SK-N-SH (cell line): Measurements from ENCODE around the gene ZXDC. TPM values are rescaled to one million over a fixed set of nuclear protein-coding genes. Genes with fewer than 3 reads are reported as not detected.

Experiments
- CTCF ChIA-PET: fragments of 300-600, 350-600 bp; formaldehyde crosslinking; extraction: SDS; loops from one replicate; lab custom pipeline; 2021; lab: Yijun Ruan, JAX
- POLR2A ChIA-PET: fragments of 350-600 bp; sonication (Branson Sonifier 250); formaldehyde crosslinking; extraction: SDS; loops from one replicate; lab custom pipeline; 2020; ENCODE audit warnings: antibody characterized with exemption, inconsistent platforms; lab: Yijun Ruan, JAX
- DNase-seq: peaks from one replicate; pipeline ENCODE4 v3.0.0; 2012
- H2AFZ ChIP-seq: fragments of 200-600 bp; sonication (generic); 2 replicates; pipeline ENCODE4 v1.8.1; 2016; ENCODE audit warnings: antibody characterized with exemption, mild to moderate bottlenecking, low read depth
- H3F3A ChIP-seq: fragments of 200-600 bp; sonication (generic); replicated peaks from 2 replicates; pipeline ENCODE3; 2016; ENCODE audit warnings: antibody characterized with exemption, mild to moderate bottlenecking; ENCODE audit not compliant: insufficient read depth
- H3K27ac ChIP-seq, 2 experiments: fragments of 200-500 bp in 1 of 2; fragments of 200-600 bp in 1 of 2; sonication (Bioruptor generic) in 1 of 2; sonication (generic), shearing (Covaris generic) in 1 of 2; 2 replicates each; pipeline versions ENCODE4 v1.5.1 to v1.6.1; 2014 to 2016; ENCODE audit warnings: low read depth in 2 of 2, inconsistent platforms in 1 of 2, low read length in 1 of 2, mild to moderate bottlenecking in 1 of 2, mixed read lengths in 1 of 2
- H3K27me3 ChIP-seq: fragments of 200-600 bp; sonication (generic), shearing (Covaris generic); 2 replicates; pipeline ENCODE4 v1.6.1; 2016; ENCODE audit warnings: mixed run types; ENCODE audit not compliant: insufficient read depth
- H3K36me3 ChIP-seq, 2 experiments: fragments of 200-500 bp in 1 of 2; fragments of 200-600 bp in 1 of 2; sonication (Bioruptor generic) in 1 of 2; sonication (generic) in 1 of 2; replicated peaks in 1 of 2; 2 replicates each; pipeline versions ENCODE3 to v1.5.1; 2014 to 2016; ENCODE audit warnings: low read length in 1 of 2, mild to moderate bottlenecking in 1 of 2; ENCODE audit not compliant: insufficient read depth in 2 of 2, control insufficient read depth in 1 of 2
- H3K4me1 ChIP-seq, 2 experiments: fragments of 200-500 bp in 1 of 2; fragments of 200-600 bp in 1 of 2; sonication (Bioruptor generic) in 1 of 2; sonication (generic), shearing (Covaris generic) in 1 of 2; 2 replicates each; pipeline versions ENCODE4 v1.5.1 to v1.6.1; 2014 to 2016; ENCODE audit warnings: low read depth in 1 of 2, low read length in 1 of 2, mixed run types in 1 of 2; ENCODE audit not compliant: insufficient read depth in 2 of 2, control insufficient read depth in 1 of 2
- H3K4me2 ChIP-seq: fragments of 200-600 bp; sonication (generic), shearing (Covaris generic); 2 replicates; pipeline ENCODE4 v1.6.1; 2017; ENCODE audit warnings: mixed run types
- H3K4me3 ChIP-seq, 2 experiments: fragments of 200-500 bp in 1 of 2; fragments of 200-600 bp in 1 of 2; sonication (Bioruptor generic) in 1 of 2; sonication (generic), shearing (Covaris generic) in 1 of 2; 2 replicates each; pipeline versions ENCODE4 v1.5.1 to v1.8.1; 2014 to 2016; ENCODE audit warnings: low read depth in 2 of 2, inconsistent platforms in 1 of 2, low read length in 1 of 2, mild to moderate bottlenecking in 1 of 2, mixed read lengths in 1 of 2, moderate library complexity in 1 of 2
- H3K79me2 ChIP-seq: fragments of 200-600 bp; sonication (generic); 2 replicates; pipeline ENCODE4 v1.8.1; 2017; ENCODE audit warnings: mild to moderate bottlenecking; ENCODE audit not compliant: insufficient read depth
- H3K9ac ChIP-seq: fragments of 200-600 bp; sonication (generic); 2 replicates; pipeline ENCODE4 v1.6.1; 2017; ENCODE audit warnings: mixed run types
- H3K9me2 ChIP-seq: fragments of 200-600 bp; sonication (generic); 2 replicates; pipeline ENCODE4 v1.6.1; 2017; ENCODE audit warnings: mixed run types
- H3K9me3 ChIP-seq: fragments of 200-600 bp; sonication (generic); 2 replicates; pipeline ENCODE4 v1.6.1; 2017; ENCODE audit warnings: mixed run types, mild to moderate bottlenecking, moderate library complexity
- H4K20me1 ChIP-seq: fragments of 200-600 bp; sonication (generic); 2 replicates; pipeline ENCODE4 v1.6.1; 2017; ENCODE audit warnings: mild to moderate bottlenecking, mixed run types; ENCODE audit not compliant: insufficient read depth
- ELF1 ChIP-seq: IDR thresholded peaks from 2 replicates; pipeline ENCODE4 v1.4.0; 2012
- EP300 ChIP-seq, 2 experiments: IDR thresholded peaks; 2 replicates each; pipeline versions ENCODE4 v1.4.0 to v1.6.1; 2012; ENCODE audit warnings: borderline replicate concordance in 1 of 2, low read depth in 1 of 2, low read length in 1 of 2
- FOSL2 ChIP-seq: IDR thresholded peaks from 2 replicates; pipeline ENCODE4 v1.4.0; 2012; ENCODE audit warnings: low read depth, mild to moderate bottlenecking, moderate library complexity, borderline replicate concordance
- FOXJ3 ChIP-seq: sonication (generic); formaldehyde crosslinking; IDR thresholded peaks from 2 replicates; pipeline ENCODE4 v1.5.1; 2020; ENCODE audit warnings: mild to moderate bottlenecking, missing genetic modification reagents
- FOXM1 ChIP-seq: IDR thresholded peaks from 2 replicates; pipeline ENCODE4 v1.4.0; 2012; ENCODE audit warnings: low read depth, mild to moderate bottlenecking
- GABPA ChIP-seq: IDR thresholded peaks from 2 replicates; pipeline ENCODE4 v1.4.0; 2012; ENCODE audit warnings: low read depth, mild to moderate bottlenecking
- JUND ChIP-seq: IDR thresholded peaks from 2 replicates; pipeline ENCODE4 v1.4.0; 2012
- MEF2A ChIP-seq: IDR thresholded peaks from 2 replicates; pipeline ENCODE4 v1.4.0; 2012; ENCODE audit warnings: low read depth, borderline replicate concordance
- NFIC ChIP-seq: IDR thresholded peaks from 2 replicates; pipeline ENCODE4 v1.4.0; 2012; ENCODE audit warnings: borderline replicate concordance
- RAD21 ChIP-seq: IDR thresholded peaks from 2 replicates; pipeline ENCODE4 v1.6.1; 2012; ENCODE audit warnings: mild to moderate bottlenecking, low read length
- RCOR1 ChIP-seq: fragments of 150-350 bp; IDR thresholded peaks from 2 replicates; pipeline ENCODE4 v1.6.1; 2017; ENCODE audit warnings: antibody characterized with exemption, low read length
- RFX5 ChIP-seq: IDR thresholded peaks from 2 replicates; pipeline ENCODE4 v1.6.1; 2012; ENCODE audit warnings: mild to moderate bottlenecking, improper control_type of control experiment, low read length
- SIN3A ChIP-seq: IDR thresholded peaks from 2 replicates; pipeline ENCODE4 v1.6.1; 2012; ENCODE audit warnings: low read depth, mild to moderate bottlenecking, low read length, moderate library complexity, borderline replicate concordance
- TCF12 ChIP-seq: IDR thresholded peaks from 2 replicates; pipeline ENCODE4 v1.4.0; 2012
- TEAD4 ChIP-seq: IDR thresholded peaks from 2 replicates; pipeline ENCODE4 v1.4.0; 2012; ENCODE audit warnings: mild to moderate bottlenecking, borderline replicate concordance; ENCODE audit not compliant: insufficient read depth
- YY1 ChIP-seq: IDR thresholded peaks from 2 replicates; pipeline ENCODE4 v1.4.0; 2012; ENCODE audit warnings: low read depth, mild to moderate bottlenecking
- WGBS: methylation state at CpG from one replicate; pipeline ENCODE4 v1.1.6; 2017; ENCODE audit warnings: low lambda C conversion rate; 5-methylcytosine and 5-hydroxymethylcytosine counted together
- polyA plus RNA-seq, 3 experiments: library from polyadenylated mRNA; depleted of rRNA; stranded (reverse); fragments of >200 nt; gene quantifications; 2 replicates each; pipeline ENCODE4 v1.2.3, GENCODE V29; 2012
- TF ChIP-seq, protein P1 (sequence below): fragments of 200-600 bp; sonication (generic); IDR thresholded peaks from 2 replicates; pipeline ENCODE4 v1.6.1; 2017; ENCODE audit warnings: antibody characterized with exemption, mild to moderate bottlenecking, moderate library complexity
- TF ChIP-seq, protein P2 (sequence below): IDR thresholded peaks from 2 replicates; pipeline ENCODE4 v1.4.0; 2012; ENCODE audit warnings: low read depth, borderline replicate concordance
- TF ChIP-seq, protein P3 (sequence below): IDR thresholded peaks from 2 replicates; pipeline ENCODE4; 2012
- TF ChIP-seq, protein P4 (sequence below): fragments of 150-350 bp; IDR thresholded peaks from 2 replicates; pipeline ENCODE4 v1.6.1; 2017; ENCODE audit warnings: antibody characterized with exemption, low read length, low read depth, borderline replicate concordance
- TF ChIP-seq, protein P5 (sequence below): fragments of 150-350 bp; IDR thresholded peaks from 2 replicates; pipeline ENCODE4 v1.6.1; 2016; ENCODE audit warnings: mild to moderate bottlenecking, low read depth, low read length

ZXDC gene
- polyA plus RNA-seq, 1 of the 3 experiments (the other 2 are of a cell fraction), result 8.5 TPM

DNA sequence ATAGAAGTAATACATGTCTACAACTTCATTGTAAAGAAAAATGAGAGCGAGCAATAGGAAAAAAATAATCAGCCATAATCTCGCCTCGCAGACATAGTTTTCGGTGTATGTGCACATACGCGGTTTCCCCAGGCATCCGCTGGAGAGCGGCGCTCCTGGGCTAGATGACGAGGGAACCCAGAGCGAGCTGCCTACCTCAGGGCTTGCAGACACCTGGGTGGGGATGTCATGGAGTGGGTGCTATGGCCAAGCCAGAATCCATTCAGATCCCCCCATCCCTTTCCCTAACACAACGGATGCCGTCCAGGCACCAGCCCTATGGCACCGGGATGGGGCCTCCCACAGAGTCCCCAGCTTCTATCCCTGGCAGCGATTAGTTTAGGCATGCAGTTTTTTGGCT, 85.5 kb downstream of the ZXDC start:
- H3K9me3 ChIP-seq, result no peaks in the 10 kb centered on the region
- no peaks in the 10 kb centered on the region for H4K20me1 ChIP-seq
- no peak overlapping the region for H3K4me2 ChIP-seq
- H3K4me3 ChIP-seq, result no peak overlapping the region
- CTCF ChIA-PET, result interaction anchor here (0.9 to 7.1 kb wide), 21 partner anchors 9 to 266 kb away, joined by 3 to 79 read pairs (median 4); partner anchors contain the start of gene ZXDC
- DNase-seq, result no peak
- no peaks in the 10 kb centered on the region for H3F3A ChIP-seq
- H3K27me3 ChIP-seq, result no peaks in the 10 kb centered on the region
- no peak overlapping the region for H3K9ac ChIP-seq
- H3K4me1 ChIP-seq, result peaks cover 0 to 25% of the 10 kb centered on the region in 2 experiments; a peak in 2 of 4 replicates
- WGBS, result 80% methylated on average over 15 of the region's 15 CpGs
- POLR2A ChIA-PET, result no interaction called here
- TF ChIP-seq RFX5 (no peak), GABPA (no peak), EP300 (IDR thresholded peaks at IDR 0.05; ENCODE audit: borderline replicate concordance in 1 of 2, low read depth in 1 of 2, low read length in 1 of 2) (no peak), RAD21 (no peak), ELF1 (no peak), TEAD4 (no peak), RCOR1 (no peak), NFIC (no peak), FOXM1 (no peak), JUND (no peak), SIN3A (no peak)
- TF ChIP-seq, protein P1, sequence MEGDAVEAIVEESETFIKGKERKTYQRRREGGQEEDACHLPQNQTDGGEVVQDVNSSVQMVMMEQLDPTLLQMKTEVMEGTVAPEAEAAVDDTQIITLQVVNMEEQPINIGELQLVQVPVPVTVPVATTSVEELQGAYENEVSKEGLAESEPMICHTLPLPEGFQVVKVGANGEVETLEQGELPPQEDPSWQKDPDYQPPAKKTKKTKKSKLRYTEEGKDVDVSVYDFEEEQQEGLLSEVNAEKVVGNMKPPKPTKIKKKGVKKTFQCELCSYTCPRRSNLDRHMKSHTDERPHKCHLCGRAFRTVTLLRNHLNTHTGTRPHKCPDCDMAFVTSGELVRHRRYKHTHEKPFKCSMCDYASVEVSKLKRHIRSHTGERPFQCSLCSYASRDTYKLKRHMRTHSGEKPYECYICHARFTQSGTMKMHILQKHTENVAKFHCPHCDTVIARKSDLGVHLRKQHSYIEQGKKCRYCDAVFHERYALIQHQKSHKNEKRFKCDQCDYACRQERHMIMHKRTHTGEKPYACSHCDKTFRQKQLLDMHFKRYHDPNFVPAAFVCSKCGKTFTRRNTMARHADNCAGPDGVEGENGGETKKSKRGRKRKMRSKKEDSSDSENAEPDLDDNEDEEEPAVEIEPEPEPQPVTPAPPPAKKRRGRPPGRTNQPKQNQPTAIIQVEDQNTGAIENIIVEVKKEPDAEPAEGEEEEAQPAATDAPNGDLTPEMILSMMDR, result no peak
- TF ChIP-seq, protein P2, sequence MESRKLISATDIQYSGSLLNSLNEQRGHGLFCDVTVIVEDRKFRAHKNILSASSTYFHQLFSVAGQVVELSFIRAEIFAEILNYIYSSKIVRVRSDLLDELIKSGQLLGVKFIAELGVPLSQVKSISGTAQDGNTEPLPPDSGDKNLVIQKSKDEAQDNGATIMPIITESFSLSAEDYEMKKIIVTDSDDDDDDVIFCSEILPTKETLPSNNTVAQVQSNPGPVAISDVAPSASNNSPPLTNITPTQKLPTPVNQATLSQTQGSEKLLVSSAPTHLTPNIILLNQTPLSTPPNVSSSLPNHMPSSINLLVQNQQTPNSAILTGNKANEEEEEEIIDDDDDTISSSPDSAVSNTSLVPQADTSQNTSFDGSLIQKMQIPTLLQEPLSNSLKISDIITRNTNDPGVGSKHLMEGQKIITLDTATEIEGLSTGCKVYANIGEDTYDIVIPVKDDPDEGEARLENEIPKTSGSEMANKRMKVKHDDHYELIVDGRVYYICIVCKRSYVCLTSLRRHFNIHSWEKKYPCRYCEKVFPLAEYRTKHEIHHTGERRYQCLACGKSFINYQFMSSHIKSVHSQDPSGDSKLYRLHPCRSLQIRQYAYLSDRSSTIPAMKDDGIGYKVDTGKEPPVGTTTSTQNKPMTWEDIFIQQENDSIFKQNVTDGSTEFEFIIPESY, result no peak
- TF ChIP-seq, protein P3, sequence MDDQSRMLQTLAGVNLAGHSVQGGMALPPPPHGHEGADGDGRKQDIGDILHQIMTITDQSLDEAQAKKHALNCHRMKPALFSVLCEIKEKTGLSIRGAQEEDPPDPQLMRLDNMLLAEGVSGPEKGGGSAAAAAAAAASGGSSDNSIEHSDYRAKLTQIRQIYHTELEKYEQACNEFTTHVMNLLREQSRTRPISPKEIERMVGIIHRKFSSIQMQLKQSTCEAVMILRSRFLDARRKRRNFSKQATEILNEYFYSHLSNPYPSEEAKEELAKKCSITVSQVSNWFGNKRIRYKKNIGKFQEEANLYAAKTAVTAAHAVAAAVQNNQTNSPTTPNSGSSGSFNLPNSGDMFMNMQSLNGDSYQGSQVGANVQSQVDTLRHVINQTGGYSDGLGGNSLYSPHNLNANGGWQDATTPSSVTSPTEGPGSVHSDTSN, result no peak
- H3K9me2 ChIP-seq, result no peaks in the 10 kb centered on the region
- no peak overlapping the region for H2AFZ ChIP-seq
- no peaks in the 10 kb centered on the region for H3K79me2 ChIP-seq
- H3K27ac ChIP-seq, result no peak overlapping the region
- no peaks in the 10 kb centered on the region for H3K36me3 ChIP-seq

DNA sequence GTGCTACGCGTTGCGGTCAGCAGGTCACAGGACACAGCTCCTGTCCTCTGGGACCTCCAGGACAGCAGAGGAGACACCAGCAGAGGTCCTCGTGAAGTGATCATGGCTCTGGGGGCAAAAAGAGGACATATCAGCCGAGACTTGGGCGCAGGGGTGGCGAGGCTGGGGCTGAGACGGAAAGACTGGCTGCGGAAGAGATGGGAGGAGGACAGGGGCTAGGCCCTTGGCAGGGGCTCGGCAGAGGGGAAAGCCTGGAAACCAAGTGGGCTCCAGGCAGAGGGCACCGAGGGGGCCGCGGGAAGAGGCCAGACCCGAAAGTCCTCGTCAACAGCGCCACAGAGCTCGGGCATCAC, 85.9 kb downstream of the ZXDC start:
- ChIA-PET CTCF (interaction anchor here (0.9 to 7.1 kb wide), 25 partner anchors 9 to 266 kb away, joined by 3 to 79 read pairs (median 4); partner anchors contain the start of gene ZXDC), POLR2A (no interaction called here)
- 69% methylated on average over 17 of the region's 17 CpGs for WGBS
- 0 out of 2 replicates have a peak overlapping the region, but pooled peaks have one; percentile 70 for H3K4me2 ChIP-seq
- peaks cover 0 to 25% of the 10 kb centered on the region in 2 experiments; a peak in 2 of 4 replicates for H3K4me1 ChIP-seq
- H4K20me1 ChIP-seq, result no peaks in the 10 kb centered on the region
- H3K9ac ChIP-seq, result no peak overlapping the region
- DNase-seq, result no peak
- H3F3A ChIP-seq, result no peaks in the 10 kb centered on the region
- H3K27me3 ChIP-seq, result no peaks in the 10 kb centered on the region
- H3K9me3 ChIP-seq, result no peaks in the 10 kb centered on the region
- H2AFZ ChIP-seq, result no peak overlapping the region
- no peaks in the 10 kb centered on the region for H3K9me2 ChIP-seq
- no peaks in the 10 kb centered on the region for H3K79me2 ChIP-seq
- no peak overlapping the region for H3K27ac ChIP-seq
- H3K4me3 ChIP-seq, result no peak overlapping the region
- no peaks in the 10 kb centered on the region for H3K36me3 ChIP-seq
- TF ChIP-seq TCF12 (no peak), ELF1 (no peak), MEF2A (no peak), FOSL2 (no peak), YY1 (no peak), FOXJ3 (CRISPR knock-in tag) (no peak), GABPA (no peak), EP300 (IDR thresholded peaks at IDR 0.05; ENCODE audit: borderline replicate concordance in 1 of 2, low read depth in 1 of 2, low read length in 1 of 2) (no peak)
- TF ChIP-seq, protein P4, sequence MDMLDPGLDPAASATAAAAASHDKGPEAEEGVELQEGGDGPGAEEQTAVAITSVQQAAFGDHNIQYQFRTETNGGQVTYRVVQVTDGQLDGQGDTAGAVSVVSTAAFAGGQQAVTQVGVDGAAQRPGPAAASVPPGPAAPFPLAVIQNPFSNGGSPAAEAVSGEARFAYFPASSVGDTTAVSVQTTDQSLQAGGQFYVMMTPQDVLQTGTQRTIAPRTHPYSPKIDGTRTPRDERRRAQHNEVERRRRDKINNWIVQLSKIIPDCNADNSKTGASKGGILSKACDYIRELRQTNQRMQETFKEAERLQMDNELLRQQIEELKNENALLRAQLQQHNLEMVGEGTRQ, result no peak
- TF ChIP-seq, protein P5, sequence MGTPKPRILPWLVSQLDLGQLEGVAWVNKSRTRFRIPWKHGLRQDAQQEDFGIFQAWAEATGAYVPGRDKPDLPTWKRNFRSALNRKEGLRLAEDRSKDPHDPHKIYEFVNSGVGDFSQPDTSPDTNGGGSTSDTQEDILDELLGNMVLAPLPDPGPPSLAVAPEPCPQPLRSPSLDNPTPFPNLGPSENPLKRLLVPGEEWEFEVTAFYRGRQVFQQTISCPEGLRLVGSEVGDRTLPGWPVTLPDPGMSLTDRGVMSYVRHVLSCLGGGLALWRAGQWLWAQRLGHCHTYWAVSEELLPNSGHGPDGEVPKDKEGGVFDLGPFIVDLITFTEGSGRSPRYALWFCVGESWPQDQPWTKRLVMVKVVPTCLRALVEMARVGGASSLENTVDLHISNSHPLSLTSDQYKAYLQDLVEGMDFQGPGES, result no peak
- TF ChIP-seq, protein P2, result no peak
